Stimulated activated naive B cell treated with anti-CD40 and anti-IgM and Interleukin-4, amounts not matched to agents 10 μg/mL and 1 μg/mL and 100 μg/mL, for 72 hours (primary cell): ENCODE results near the gene RHO.
A peak's percentile ranks its signal among the peaks of the same experiment; 100 is the strongest.

Source experiments
- ATAC-seq, 2 donors: fragments of 150-1000 bp; cut with Tn5 transposase; replicated peaks; 2 replicates each; pipeline ENCODE4 v1.10.0; 2021; ENCODE audit warnings: moderate library complexity in 1 of 2
- DNase-seq: peaks from one replicate; pipeline ENCODE4 v3.0.0; 2021
- H3K27ac Mint-ChIP-seq: one replicate; pipeline ENCODE4 v1.8.0; 2022; ENCODE audit warnings: mild to moderate bottlenecking, mixed read lengths
- H3K27me3 Mint-ChIP-seq, 2 donors: one replicate each; pipeline ENCODE4 v1.8.0; 2022; ENCODE audit warnings: mixed read lengths in 2 of 2
- H3K36me3 Mint-ChIP-seq, 2 donors: one replicate each; pipeline ENCODE4 v1.8.0; 2022; ENCODE audit warnings: mixed read lengths in 2 of 2, mild to moderate bottlenecking in 1 of 2
- H3K4me1 Mint-ChIP-seq, 2 donors: one replicate each; pipeline ENCODE4 v1.8.0; 2022; ENCODE audit warnings: mixed read lengths in 2 of 2, mild to moderate bottlenecking in 1 of 2
- H3K4me3 Mint-ChIP-seq, 2 donors: one replicate each; pipeline ENCODE4 v1.8.0; 2022; ENCODE audit warnings: mild to moderate bottlenecking in 2 of 2, mixed read lengths in 2 of 2, moderate library complexity in 1 of 2
- H3K9me3 Mint-ChIP-seq, 2 donors: one replicate each; pipeline ENCODE4 v1.8.0; 2022; ENCODE audit warnings: mixed read lengths in 2 of 2, mild to moderate bottlenecking in 1 of 2

The RHO gene

DNA sequence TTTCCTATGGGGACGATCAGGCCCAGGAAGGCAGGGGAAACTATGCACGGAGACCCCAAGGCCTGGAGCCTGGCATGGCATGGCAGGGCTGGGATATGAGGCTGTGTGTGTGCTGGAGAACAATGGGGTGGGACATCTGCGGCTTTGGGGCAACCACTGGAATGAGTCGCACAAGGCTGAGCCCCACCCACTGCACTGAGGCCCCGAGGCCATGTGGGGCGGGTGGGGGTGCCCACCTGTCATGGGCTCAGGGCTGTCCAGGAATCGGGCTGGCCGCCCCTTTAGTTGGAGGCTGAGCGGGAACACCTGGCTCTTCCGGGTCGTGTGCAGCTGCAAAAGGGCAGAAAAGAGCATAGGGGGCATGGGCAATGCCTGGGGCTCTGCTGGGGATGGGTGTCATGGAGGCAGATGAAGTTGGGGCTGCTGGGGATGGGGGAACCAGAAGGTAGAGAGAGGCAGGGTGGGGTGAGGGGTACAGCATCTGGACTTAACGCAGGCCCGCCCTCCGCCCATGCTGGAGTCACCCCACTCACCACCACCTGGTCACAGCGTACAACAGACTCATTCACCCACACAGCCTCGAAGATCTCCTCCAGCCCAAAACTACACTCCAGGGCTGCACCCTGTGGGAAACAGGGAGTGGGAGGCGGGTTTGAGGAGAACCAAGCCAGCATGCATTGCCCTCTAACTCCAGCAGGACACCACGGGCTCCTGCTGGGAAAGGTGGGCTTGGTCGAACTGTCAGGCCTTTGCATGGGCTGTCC lies 47.0 kb downstream of the RHO start:
- H3K36me3 Mint-ChIP-seq, result no peaks in the 10 kb centered on the region
- no peaks in the 10 kb centered on the region for H3K9me3 Mint-ChIP-seq
- ATAC-seq (no peak), DNase-seq (no peak)
- no peaks in the 10 kb centered on the region for H3K27me3 Mint-ChIP-seq
- no peak overlapping the region for H3K4me3 Mint-ChIP-seq
- peak overlapping the region; percentile 73 for H3K27ac Mint-ChIP-seq
- peaks cover 55 to 56% of the 10 kb centered on the region in 2 donors for H3K4me1 Mint-ChIP-seq

GRCh38 chr3:129575997-129576384 lies 47.6 kb downstream of the RHO start:
- no peaks in the 10 kb centered on the region for H3K36me3 Mint-ChIP-seq

DNA sequence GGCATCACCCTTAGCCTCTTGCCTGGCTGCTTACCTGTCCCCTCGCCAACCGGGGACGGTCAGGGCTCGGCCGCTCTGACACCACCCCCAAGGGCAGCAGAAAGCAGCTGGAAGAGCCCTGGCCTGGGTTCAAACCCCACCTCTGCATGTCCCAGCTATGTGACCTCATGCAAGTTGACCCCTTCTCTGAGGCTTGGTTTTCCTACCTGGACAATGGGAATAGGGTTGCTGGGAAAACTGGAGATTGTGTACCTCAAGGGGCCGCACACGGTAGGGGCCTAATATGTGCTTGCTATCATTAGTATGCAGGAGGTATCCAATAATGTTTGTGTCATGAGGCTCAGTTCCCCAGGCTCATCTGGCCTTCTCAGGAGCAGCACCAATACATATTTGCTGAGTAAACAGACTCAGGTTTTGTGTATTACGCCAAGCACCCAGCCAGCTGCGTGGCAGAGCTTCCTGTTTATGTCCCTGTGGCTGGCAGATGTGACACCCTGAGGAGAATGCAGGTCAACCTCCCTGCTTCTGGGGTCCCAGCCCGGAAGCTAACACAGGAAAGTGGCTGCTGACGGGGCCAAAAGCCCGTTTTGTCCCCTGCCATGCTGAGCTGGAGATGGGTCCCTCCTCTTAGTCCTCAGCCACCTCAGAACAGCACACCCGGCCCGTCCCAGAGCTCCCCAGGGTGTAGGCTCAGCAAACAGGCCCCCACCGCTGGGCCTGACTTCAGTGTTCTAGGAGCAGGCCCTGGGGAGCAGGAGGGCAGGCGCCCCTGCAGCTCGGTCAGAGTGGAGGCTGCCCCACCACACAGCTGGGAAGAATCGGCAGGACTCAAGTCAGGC lies 48.3 kb downstream of the RHO start:
- peak; percentile 68 to 74 for ATAC-seq
- Mint-ChIP-seq H3K27me3 (no peaks in the 10 kb centered on the region), H3K4me1 (peaks cover 55 to 56% of the 10 kb centered on the region in 2 donors), H3K36me3 (no peaks in the 10 kb centered on the region), H3K9me3 (no peaks in the 10 kb centered on the region), H3K27ac (peak overlapping the region; percentile 74), H3K4me3 (peak overlapping the region; percentile 23 to 31)
- DNase-seq, result peak; percentile 68

More at GRCh38 chr3:129575997-129576384, 47.6 kb downstream of the RHO start:
- Mint-ChIP-seq H3K9me3 (no peaks in the 10 kb centered on the region), H3K27me3 (no peaks in the 10 kb centered on the region), H3K27ac (peak overlapping the region; percentile 74), H3K4me1 (peaks cover 55 to 58% of the 10 kb centered on the region in 2 donors), H3K4me3 (peak overlapping the region in 1 of 2 donors; percentile 7)
- no peak for DNase-seq
- ATAC-seq, result no peak

- ATAC-seq (peak in 1 of 2 donors; percentile 1), DNase-seq (no peak)
- Mint-ChIP-seq H3K9me3 (no peaks in the 10 kb centered on the region), H3K4me3 (peak overlapping the region in 1 of 2 donors; percentile 55), H3K36me3 (no peaks in the 10 kb centered on the region), H3K27ac (peak overlapping the region; percentile 93), H3K27me3 (no peaks in the 10 kb centered on the region), H3K4me1 (peaks cover 54 to 55% of the 10 kb centered on the region in 2 donors)
Observed at GRCh38 chr3:129577366-129577765, 48.9 kb downstream of the RHO start.

GRCh38 chr3:129577925-129578786 lies 49.7 kb downstream of the RHO start:
- H3K9me3 Mint-ChIP-seq, result no peaks in the 10 kb centered on the region
- no peaks in the 10 kb centered on the region for H3K36me3 Mint-ChIP-seq
- peaks cover 53 to 55% of the 10 kb centered on the region in 2 donors for H3K4me1 Mint-ChIP-seq
- H3K4me3 Mint-ChIP-seq, result peak overlapping the region; percentile 55 to 59
- peak overlapping the region; percentile 93 for H3K27ac Mint-ChIP-seq
- H3K27me3 Mint-ChIP-seq, result no peaks in the 10 kb centered on the region
- peak; percentile 71 for DNase-seq
- peak; percentile 81 for ATAC-seq

GRCh38 chr3:129579991-129580390 lies 51.6 kb downstream of the RHO start:
- H3K36me3 Mint-ChIP-seq, result no peaks in the 10 kb centered on the region
- H3K4me3 Mint-ChIP-seq, result no peak overlapping the region
- no peak for DNase-seq
- no peaks in the 10 kb centered on the region for H3K27me3 Mint-ChIP-seq
- H3K9me3 Mint-ChIP-seq, result no peaks in the 10 kb centered on the region
- no peak overlapping the region for H3K27ac Mint-ChIP-seq
- H3K4me1 Mint-ChIP-seq, result peaks cover 42% of the 10 kb centered on the region in 2 donors
- ATAC-seq, result no peak

- Mint-ChIP-seq H3K27me3 (no peaks in the 10 kb centered on the region), H3K4me1 (peaks cover 26% of the 10 kb centered on the region in 2 donors), H3K4me3 (no peak overlapping the region), H3K36me3 (no peaks in the 10 kb centered on the region), H3K9me3 (no peaks in the 10 kb centered on the region), H3K27ac (peak overlapping the region; percentile 25)
- DNase-seq, result no peak
- no peak for ATAC-seq
Observed at GRCh38 chr3:129581623-129582022, 53.2 kb downstream of the RHO start.

GRCh38 chr3:129582799-129583198 lies 54.4 kb downstream of the RHO start:
- H3K9me3 Mint-ChIP-seq, result no peaks in the 10 kb centered on the region
- no peaks in the 10 kb centered on the region for H3K27me3 Mint-ChIP-seq
- ATAC-seq, result no peak
- no peak overlapping the region for H3K4me3 Mint-ChIP-seq
- peaks cover 14 to 17% of the 10 kb centered on the region in 2 donors for H3K4me1 Mint-ChIP-seq
- no peak for DNase-seq
- no peaks in the 10 kb centered on the region for H3K36me3 Mint-ChIP-seq
- peak overlapping the region; percentile 34 for H3K27ac Mint-ChIP-seq

DNA sequence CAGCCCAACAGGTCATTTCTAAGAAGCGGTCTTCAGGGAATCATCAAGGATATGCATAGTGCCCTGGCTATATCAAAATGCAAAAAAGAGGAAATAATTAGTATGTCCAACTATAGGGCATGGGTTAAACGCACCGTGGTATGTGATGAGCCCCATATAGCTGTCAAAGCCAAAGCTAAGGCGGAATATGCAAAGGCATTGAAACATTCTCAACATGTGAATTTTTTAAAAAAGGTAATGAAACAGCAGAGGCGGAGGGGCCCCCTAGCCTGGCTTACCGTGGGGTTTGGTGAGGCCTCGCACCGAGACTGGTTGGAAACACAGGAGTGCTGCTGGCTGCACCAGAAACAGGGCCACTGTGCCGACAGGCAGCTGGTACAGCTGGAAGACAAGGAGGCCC lies 54.9 kb downstream of the RHO start:
- Mint-ChIP-seq H3K9me3 (no peaks in the 10 kb centered on the region), H3K4me1 (peaks cover 9 to 12% of the 10 kb centered on the region in 2 donors), H3K36me3 (no peaks in the 10 kb centered on the region), H3K27ac (no peak overlapping the region), H3K27me3 (no peaks in the 10 kb centered on the region), H3K4me3 (no peak overlapping the region)
- ATAC-seq, result no peak
- no peak for DNase-seq

DNA sequence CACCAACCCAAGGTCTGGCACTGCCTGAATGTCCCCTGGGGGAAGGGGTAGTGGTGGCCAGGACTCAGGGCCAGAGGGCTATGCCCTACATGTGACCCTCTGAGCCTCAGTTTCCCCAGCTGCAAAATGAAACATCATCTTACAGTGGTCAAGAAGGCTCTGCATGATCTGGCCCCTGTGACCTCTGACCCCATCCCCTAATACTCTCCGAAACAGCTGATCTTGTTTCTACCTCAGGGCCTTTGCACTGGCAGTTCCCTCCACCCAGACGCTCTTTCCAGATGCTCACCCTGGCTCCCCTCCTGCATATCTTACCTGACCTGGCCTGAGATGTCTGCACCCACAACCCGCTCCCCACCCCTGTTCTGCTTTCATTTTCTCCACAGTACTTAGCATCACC lies 56.2 kb downstream of the RHO start:
- no peaks in the 10 kb centered on the region for H3K27me3 Mint-ChIP-seq
- H3K4me1 Mint-ChIP-seq, result peaks cover 0 to 5% of the 10 kb centered on the region in 2 donors
- ATAC-seq (no peak), DNase-seq (no peak)
- no peaks in the 10 kb centered on the region for H3K9me3 Mint-ChIP-seq
- no peak overlapping the region for H3K4me3 Mint-ChIP-seq
- H3K36me3 Mint-ChIP-seq, result no peaks in the 10 kb centered on the region
- H3K27ac Mint-ChIP-seq, result no peak overlapping the region
